ENCODE data around the gene ARPC4.

Gene ARPC4

GRCh38 chr3:9809239-9809614 is 16.3 kb downstream of the ARPC4 start:
- Histone ChIP-seq H3K27ac (peak overlapping the region; percentile 93 to 98), H3K4me3 (peak overlapping the region; percentile 87)
- DNase-seq (ENCODE audit: low spot score) = no peak
- TF ChIP-seq CTCF (IDR thresholded peaks at IDR 0.05) = no peak

- Histone ChIP-seq H3K4me3 (peak within 1 kb of the TSS; percentile 87), H3K27ac (peak within 1 kb of the TSS; percentile 93 to 98)
- peak; percentile 88 for DNase-seq (ENCODE audit: low spot score)
- TF ChIP-seq CTCF (IDR thresholded peaks at IDR 0.05) = no peak
Measured at GRCh38 chr3:9809615-9810432, 16.9 kb downstream of the ARPC4 start, which contains the start of gene TTLL3. Gene TTLL3, plus strand, starts transcription at chr3:9810262. Its CDS starts 400 bp downstream, at chr3:9810662.

- peak overlapping the region; percentile 87 for H3K4me3 ChIP-seq
- peak overlapping the region; percentile 93 to 98 for H3K27ac ChIP-seq
- no peak for TF ChIP-seq CTCF (IDR thresholded peaks at IDR 0.05)
- DNase-seq (ENCODE audit: low spot score) = no peak
Measured at GRCh38 chr3:9810433-9810770, 17.5 kb downstream of the ARPC4 start.

- peak overlapping the region; percentile 93 to 98 for H3K27ac ChIP-seq
- peak overlapping the region; percentile 87 for H3K4me3 ChIP-seq
- no peak for TF ChIP-seq CTCF (IDR thresholded peaks at IDR 0.05)
- no peak for DNase-seq (ENCODE audit: low spot score)
Measured at GRCh38 chr3:9810846-9811245, 18.0 kb downstream of the ARPC4 start.

GRCh38 chr3:9812870-9813483 is 20.1 kb downstream of the ARPC4 start:
- no peak for TF ChIP-seq CTCF (IDR thresholded peaks at IDR 0.05)
- no peak for DNase-seq (ENCODE audit: low spot score)
- Histone ChIP-seq H3K27ac (no peak overlapping the region), H3K4me3 (no peak overlapping the region)

- no peak for DNase-seq (ENCODE audit: low spot score)
- no peak for TF ChIP-seq CTCF (IDR thresholded peaks at IDR 0.05)
- Histone ChIP-seq H3K27ac (no peak overlapping the region), H3K4me3 (no peak overlapping the region)
Measured at GRCh38 chr3:9815986-9816385, 23.1 kb downstream of the ARPC4 start.

GRCh38 chr3:9817436-9817835 is 24.6 kb downstream of the ARPC4 start:
- no peak for TF ChIP-seq CTCF (IDR thresholded peaks at IDR 0.05)
- Histone ChIP-seq H3K27ac (no peak overlapping the region), H3K4me3 (no peak overlapping the region)
- no peak for DNase-seq (ENCODE audit: low spot score)

All from coronary artery (tissue), 2 donors.